ACHN (cell line): ENCODE results near the gene CTSE.
A peak's percentile ranks its signal among the peaks of the same experiment; 100 is the strongest.
"Not testable (repeated sequence)": the region's sequence is repeated elsewhere in the genome, so short reads cannot be mapped to it uniquely, and the experiment has no call there.

Experiments
- DNase-seq: peaks from one replicate; pipeline ENCODE4 v3.0.0-alpha.2; 2015
- in situ Hi-C: cut with HindIII; loops from 2 replicates; pipeline ENCODE4 v1.10.0; 2017; ENCODE audit warnings: low sequenced_read_pairs, low pct_ligation_motif_present, low pct_unique_long_range_greater_than_20kb

CTSE gene

DNA sequence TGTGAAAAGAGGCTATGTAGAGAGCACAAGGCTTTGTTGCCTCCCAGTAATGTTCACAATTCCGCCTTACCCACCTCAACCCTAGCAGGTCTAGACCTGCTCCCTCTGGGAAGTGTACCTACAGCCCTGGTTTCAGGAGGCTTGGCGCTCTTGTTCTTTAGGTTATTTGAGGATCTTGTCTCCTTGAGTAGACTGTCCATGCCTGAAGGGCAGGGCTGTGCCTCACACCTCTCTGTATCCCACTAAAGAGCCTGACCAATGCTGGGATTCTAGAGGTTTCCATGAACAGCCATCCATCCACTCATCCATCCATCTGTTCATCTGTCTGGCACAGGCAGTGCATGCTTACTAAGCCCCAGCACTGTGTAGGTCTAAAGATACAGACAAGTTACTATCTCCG, 21.5 kb downstream of the CTSE start:
- in situ Hi-C loops = no loop called here

DNA sequence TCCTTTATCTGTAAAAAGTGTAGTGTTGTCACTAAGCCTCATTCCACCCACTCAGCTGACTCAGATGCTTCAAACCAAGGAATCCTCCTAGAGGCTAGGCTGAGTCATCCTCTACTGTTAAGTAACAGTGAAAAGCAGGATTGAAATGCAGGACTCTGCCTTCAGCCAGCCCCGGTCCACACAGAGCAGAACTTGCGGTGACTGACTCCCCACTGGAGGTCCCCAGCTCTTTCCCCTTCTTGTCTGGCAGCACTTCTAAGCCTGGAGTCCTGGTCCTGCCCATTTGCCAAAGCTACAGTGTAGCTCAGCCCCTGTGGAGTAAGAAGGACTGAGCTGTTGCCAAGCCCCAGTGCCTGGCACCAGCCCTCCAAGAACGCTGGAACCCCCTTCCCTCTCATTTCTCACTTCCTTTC, 22.2 kb downstream of the CTSE start:
- peak; percentile 89 for DNase-seq
- in situ Hi-C loops = no loop called here

More for the DNA sequence above, 21.5 kb downstream of the CTSE start:
- DNase-seq = no peak

DNA sequence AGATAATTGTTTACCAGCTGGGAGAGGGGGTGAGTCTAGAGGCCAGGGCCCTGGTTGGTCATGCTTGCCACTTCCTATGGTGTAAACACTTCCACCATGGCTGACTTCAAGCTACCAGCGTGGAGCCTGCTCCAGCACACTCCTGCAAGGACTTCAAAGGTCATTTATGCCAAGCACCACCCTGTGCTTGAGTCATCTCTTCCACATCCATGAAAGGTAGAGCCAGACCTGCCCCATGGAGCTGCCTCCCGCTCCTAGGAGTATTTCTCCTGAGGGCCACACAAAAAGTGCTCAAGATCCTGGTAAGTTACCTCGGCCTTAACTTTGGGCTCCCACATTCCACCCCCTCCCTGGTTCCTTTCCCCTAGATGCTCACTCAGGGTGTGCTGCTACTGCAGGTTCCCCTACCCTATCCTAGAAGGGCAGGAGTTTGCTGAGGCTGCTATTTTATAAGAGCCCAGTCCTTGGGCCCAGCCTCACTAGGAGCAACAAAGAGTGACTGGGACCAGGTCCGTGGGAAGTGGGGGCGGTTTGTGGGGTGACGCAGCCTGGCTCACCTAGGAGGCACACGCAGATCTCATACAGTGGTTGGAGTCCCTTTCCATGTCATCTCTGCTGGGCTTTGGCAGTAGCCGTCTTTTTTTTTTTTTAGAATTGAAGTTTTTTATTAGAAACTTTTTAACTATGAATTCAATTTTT, 22.9 kb downstream of the CTSE start:
- no peak for DNase-seq
- in situ Hi-C loops = no loop called here

DNA sequence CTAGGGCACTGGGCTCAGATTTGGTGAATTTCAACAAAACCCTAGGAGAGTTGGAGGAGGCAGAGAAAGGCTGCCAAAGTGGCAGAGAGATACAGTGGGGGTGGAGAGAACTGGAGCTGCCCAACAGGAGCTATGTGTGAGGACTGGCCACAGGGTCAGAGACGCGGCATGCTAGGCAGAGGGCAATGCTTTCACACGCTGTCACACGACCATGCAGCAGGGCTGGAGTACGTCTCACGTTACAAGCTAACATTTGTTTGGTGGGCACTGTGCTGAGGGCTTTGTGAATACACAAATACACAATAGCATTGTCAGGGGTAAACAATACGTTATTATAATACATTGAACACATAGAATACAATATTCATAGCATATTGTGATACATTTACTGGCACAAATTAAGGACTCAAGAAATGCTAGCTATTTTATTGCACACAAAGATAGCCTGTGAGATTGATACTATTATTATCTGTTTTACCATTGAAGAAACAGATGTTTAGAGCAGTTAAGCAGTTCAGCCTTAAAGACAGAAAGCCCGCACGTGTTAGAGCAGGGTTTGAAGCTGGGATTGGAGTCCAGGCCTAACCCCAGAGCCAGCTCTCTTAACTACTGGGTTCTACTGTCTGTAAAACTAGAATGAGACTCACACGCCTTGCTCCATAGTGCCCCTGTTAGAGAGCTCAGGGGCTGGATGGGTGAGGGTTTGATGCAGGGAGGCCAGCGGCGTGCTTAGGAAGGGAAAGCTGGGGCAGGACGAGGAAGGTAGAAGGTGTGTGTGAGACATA, 25.0 kb downstream of the CTSE start:
- in situ Hi-C loops = no loop called here
- DNase-seq = no peak

DNA sequence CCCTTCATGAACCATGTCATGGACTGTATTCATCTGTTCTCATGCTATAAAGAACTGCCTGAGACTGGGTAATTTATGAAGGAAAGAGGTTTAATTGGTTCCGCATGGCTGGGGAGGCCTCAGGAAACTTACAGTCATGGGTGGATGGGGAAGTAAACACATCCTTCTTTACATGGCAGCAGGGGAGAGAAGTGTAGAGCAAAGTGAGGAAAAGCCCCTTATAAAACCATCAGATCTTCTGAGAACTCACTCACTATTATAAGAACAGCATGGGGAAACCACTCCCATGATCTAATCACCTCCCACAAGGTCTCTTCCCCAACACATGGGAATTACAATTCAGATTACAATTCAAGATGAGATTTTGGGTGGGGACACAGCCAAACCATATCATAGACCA, 27.1 kb downstream of the CTSE start:
- in situ Hi-C loops = not testable (repeated sequence)

DNA sequence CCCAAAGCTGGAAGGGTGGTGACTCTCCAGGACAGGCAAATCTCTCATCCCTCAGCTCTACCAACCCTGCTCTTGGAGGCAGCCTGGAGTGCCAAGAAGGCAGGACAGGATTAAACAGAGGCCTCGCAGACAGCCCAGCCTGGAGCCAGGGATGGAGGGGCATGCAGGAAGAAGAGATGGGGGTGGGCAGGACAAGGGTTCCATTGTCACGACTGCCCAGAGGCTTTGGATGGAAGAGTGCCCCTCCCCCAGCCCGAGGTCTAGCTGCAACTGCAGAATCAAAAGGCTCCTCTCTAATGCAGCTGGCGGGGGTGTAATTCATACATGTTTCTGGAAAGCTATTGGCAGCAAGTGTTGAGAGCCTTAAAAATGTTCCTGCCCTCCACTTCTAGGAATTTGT, 29.3 kb downstream of the CTSE start:
- in situ Hi-C loops = no loop called here
- DNase-seq = no peak

More for the DNA sequence above, 27.1 kb downstream of the CTSE start:
- DNase-seq = not testable (repeated sequence)

DNA sequence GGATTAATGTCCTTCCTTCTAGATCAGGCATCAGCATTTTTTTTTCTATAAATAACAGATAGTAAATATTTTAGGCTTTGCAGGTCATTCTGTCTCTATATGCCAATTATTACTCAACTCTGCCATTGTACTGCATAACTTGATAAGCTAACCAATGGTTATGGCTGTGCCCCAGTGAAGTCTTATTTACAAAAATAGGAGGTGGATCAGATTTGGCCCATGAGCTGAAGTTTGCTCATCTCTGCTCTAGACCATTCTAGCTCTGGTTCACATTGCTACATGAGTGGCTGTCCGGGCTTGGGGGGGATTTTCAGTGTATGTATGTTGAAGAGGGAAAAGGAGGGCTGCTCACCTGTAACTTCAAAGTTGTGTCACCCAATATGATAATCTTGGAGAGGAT, 30.6 kb downstream of the CTSE start:
- DNase-seq = no peak
- in situ Hi-C loops = no loop called here

DNA sequence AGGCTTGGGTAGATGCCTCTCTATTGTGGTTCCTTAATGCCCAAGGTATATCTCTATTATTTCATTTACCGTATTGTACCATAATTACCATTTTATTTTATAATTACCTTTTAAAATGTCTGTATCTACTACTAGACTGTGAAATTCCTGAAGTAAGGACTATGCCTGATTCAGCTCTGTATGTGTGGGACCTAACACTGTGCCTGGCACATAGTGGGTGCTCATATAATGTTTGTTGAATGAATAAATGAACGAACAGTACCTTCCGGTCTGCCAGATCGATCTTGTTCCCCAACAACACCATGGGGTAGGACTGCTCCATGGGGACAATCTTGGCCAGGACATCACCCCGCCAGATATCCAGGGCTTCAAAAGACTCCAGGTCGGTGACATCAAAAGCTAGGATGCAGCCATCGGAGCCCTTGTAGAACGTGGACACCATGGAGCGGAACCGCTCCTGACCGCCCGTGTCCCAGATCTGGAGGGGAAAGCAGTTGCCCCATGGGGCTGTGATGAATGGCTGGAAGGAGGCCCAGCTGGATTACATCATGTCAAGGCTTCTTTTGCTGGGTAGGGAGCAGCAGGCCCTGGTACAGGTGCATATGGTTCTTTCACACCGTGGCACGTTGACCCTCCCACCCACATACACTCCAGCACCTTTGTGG, 31.3 kb downstream of the CTSE start:
- DNase-seq = no peak
- in situ Hi-C loops = no loop called here

DNA sequence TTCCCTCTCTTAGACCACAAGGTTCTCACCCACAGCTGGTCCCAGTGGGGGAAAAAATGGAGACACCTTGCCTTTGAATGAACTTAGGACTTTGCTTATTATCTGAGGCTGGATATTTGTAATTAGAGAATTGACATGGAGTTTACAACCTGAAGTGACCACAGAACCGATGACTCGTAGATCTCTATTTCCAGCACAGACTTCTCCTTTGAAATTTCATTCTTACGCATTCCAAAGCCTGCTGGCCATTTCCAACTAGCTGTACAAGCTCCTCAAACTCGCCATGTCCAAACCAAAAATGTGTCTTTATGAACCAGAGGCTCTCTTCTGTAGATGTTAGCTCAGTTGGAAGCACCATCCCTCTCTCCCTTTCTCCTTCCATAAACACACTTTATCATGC, 32.5 kb downstream of the CTSE start:
- in situ Hi-C loops = no loop called here
- DNase-seq = peak; percentile 22

DNA sequence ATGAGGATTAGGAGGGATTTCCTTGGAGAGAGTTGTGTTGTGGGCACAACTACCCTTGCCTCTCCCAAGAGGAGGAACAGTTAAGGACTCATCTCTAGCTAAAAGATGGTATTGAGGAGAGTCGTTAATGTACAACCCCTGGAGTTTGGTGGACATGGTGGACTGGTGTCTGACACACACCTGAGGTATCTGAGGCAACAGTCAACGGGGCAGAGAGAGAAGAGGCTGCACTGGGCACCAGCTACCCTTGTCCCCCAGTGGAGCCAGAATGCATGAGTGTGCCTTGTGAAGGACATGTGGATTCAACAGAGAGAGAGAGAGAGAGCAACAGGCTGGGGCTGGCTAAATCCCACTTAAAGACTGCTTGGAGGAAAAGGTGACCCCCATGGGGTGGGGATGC, 33.5 kb downstream of the CTSE start:
- DNase-seq = no peak
- in situ Hi-C loops = no loop called here

DNA sequence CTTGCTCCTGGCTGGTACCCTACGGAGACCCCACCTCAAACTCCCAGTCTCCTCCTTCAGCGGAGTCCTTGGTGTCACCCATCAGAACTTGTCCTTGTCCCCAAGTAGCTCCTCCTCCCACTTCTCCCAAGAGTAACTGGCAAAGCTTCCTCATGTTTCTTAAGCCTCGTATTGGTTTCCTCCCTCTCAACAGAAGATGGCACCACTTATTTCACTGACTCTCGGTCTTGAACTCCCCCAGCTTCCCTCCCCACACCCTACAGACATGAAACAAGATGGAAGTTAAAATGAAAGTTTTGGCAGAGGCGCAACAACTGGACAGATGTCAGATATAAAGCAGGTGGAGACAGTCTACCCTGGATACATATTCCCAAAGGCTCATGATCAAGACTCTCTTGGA, 33.9 kb downstream of the CTSE start:
- DNase-seq = no peak
- in situ Hi-C loops = no loop called here

DNA sequence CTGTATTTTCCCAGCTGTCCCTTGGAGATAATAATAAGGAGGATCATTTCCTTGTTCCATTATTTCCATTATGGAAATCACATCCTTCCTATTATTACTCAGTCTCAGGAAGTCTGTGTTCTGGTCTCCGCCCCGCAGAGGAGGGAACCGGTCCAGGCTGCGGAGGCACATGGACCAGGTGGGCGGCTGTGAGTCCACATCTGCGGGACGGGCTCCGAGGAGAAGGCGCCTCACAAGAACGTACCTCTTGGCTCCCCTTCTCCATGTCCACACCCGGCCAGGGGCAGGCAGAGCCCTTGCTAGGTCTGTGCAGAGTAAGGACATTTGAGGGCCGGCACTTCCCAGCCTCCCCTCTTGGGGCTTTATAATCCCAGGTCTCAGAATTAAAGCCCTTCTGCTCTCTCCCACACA, 35.1 kb downstream of the CTSE start:
- in situ Hi-C loops = no loop called here
- DNase-seq = no peak

DNA sequence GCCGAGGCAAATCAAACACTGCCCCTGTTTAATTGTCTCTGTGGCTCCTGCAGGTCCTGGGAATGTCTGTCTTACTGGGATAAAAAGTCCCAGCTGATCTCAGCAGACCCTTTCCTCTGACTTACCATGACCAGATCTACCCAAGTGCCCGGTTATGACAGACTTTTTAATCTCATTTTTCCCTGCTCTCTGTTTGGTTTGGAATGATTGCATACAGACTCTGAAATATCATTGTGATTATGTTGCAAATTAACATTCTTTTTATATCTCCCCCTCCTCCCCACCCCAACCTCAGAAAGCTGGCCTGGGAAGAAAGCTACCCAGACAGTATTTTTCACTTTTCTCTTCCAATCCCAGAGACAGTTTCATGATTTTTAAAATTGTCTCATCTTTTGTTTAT, 36.8 kb downstream of the CTSE start:
- in situ Hi-C loops = no loop called here

DNA sequence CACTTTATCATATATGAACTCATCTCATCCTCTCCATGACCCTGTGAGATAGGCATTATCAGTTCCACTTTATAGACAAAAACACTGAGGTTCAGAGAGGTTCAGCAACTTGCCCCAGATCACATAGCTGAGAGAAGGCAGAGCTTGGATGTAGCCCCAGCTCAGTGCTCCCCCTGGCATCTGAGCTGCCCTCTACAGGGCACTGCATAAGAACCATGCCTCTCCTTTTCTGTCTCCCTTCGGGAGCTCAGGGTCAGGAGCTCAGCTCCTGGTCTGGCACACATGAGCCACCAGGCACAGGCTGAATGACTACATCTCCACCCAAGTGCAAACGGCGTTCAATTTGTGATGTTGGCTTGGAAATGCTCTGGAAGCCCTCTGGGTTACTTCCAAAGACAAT, 37.4 kb downstream of the CTSE start:
- in situ Hi-C loops = no loop called here
- peak; percentile 43 for DNase-seq

More for the DNA sequence above, 36.8 kb downstream of the CTSE start:
- no peak for DNase-seq

DNA sequence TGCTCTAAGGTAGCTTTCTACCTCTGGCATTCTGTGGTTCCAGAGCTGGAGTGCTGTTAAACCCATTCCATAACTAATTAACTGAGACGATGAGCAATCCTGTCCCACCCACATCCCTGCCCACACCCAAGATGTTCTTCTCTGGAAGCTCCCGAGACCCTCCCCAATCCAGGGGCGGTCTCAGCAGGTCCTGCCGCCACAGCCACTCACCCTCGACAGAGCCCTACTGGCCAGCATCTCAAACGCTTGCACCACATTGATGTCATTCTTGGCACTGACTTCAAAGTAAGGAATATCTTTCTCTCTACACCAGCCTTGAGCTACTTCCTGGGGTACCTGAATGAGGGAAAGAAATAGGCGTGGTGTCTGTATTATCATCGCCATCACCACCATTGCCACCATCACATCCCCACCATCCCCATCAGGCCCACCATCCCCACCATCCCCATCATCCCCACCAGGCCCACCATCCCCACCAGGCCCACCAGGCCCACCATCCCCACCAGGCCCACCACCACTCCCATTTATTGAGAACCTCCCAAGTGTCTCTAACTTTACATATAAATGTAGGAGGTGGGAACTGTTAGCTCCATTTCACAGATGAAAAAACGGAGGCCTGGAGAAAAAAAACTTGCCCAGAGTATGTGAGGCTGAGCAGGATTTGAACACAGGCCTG, 38.2 kb downstream of the CTSE start:
- in situ Hi-C loops = no loop called here
- peak; percentile 38 for DNase-seq

DNA sequence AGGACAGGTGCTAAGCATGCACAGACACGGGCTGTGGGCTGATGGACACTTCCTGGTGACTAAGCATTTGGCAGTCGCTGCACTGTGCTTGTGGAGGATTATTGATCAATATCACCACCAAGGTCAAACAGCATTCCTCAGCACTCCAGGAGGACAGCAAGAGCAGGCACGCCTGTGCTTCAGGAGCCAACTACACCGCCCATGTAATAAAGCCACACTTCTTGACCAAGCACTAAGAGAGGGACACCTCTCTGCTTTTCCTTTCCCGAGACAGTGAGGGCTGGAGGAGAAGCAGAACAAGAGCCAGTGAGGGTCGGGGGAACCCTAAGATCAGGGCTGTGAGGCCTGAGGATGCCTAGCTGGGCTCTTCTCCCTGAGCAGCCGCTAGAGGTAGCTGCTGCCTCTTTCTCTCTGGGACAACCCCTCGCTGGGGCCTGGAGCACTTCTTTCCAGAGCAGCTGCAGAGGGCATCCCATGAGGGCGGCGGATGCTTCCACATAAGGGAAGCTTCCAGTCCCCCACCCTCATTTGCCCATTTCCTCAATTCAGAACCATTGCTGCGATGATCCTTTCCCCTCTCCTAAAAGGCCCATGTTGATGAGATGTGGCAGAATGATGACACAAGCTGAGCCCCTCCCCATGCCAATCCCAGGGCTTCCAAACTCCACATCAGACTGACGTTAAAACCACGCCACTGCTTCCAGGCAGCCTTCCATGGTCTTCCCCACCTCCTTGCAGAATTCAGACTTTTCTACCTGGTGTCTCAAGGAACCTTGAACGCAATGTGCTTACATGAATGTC, 39.6 kb downstream of the CTSE start:
- peak; percentile 72 for DNase-seq
- in situ Hi-C loops = no loop called here

DNA sequence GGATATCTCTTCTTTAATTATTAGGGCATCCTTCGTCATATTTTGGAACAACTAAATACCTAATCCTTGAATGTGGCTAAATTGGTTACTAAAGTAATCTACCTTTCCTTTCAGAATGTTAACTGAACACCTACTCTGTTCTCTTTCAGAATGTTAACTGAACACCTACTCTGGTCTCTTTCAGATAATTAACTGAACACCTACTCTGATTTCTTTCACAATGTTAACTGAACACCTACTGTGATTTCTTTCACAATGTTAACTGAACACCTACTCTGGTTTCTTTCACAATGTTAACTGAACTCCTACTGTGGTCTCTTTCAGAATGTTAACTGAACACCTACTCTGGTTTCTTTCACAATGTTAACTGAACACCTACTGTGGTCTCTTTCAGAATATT, 42.4 kb downstream of the CTSE start:
- in situ Hi-C loops = no loop called here
- DNase-seq = no peak

DNA sequence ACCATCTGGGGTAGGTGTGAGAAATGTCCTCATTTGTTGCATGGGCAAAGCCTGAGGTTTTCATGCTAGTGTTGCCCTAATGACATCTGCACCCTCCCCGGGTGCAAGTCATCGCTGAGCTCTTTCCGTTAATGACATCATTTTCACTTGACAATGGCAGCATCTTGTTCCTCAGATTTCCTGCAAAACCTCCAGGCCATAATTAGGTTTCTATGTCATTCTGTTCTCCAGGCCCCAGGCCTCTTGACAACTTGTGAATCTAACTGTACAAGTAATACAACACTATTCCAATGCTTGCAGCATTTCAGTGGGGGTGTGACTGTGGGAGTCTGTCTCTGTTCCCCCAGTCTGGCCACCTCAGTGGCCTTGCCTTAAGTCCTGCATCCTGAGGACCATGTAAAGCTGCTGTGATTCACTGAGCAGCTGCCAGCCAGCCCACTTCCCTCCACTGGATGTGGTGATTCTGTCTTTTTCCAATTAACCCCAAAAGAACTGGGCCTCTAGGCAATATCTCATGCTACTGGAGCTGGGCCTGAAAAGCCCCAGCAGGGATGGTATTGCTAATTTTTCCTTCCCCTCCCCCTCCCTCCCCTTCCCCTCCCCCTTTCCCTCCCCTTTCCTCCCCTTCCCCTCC, 43.3 kb downstream of the CTSE start:
- in situ Hi-C loops = no loop called here
- no peak for DNase-seq
